Measurements from ENCODE around the gene LTBP1.

LTBP1 gene

DNA sequence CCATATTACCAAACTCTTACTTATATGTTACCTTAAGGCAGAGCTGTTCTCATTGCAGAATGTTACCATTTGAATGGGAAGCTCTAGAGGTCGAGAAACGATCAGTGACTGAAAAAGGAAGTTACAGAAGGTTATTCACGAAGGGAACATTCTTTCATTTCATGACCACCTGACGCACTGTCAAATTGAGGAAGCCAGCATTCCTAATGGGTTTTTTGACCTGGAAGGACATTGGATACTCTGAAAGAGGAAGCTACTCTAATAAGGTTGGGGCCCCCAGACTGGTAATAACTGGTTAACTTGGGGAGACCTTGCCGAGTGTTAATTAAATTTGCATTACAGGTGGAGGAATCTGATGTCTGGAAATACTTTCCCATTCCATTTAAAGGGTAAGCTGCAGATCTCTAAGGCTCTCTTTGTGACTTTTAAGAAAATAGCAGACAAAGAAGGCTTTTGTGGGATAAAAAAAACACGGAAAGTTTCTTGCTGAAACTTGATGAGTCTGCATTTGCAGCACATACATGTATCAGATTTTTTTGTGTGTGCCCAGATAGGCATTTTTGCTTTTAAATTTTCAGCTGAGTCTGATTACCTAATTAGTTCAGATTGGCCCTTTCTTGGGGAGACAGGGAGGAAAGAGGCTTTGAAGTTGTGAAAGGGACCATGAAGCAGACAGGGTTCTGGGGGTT, 137.1 kb downstream of the LTBP1 start:
- DNase-seq (ENCODE audit: low read depth): no peak

DNA sequence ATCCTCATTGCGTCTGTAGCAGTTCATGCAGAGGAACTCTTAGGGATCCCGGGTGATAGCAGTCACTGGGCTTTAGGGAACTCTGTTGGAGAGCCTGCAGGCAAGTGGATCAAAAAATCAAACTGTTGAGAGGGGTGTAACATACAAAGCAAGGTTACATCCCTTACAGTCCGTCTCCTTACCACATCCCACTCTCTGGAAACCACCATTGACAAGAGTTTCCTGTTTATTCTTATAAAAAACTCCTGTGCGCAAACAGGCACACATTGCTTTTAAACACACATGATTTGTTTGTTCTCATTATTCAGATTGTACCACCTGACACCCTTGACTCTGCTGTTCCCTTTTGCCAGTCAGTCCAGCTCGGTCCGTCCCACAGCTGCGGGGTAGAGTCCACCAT, 137.7 kb downstream of the LTBP1 start:
- no peak for DNase-seq (ENCODE audit: low read depth)

- DNase-seq (ENCODE audit: low read depth): peak; percentile 7
Observed at GRCh38 chr2:33085646-33086045, 138.9 kb downstream of the LTBP1 start.

DNA sequence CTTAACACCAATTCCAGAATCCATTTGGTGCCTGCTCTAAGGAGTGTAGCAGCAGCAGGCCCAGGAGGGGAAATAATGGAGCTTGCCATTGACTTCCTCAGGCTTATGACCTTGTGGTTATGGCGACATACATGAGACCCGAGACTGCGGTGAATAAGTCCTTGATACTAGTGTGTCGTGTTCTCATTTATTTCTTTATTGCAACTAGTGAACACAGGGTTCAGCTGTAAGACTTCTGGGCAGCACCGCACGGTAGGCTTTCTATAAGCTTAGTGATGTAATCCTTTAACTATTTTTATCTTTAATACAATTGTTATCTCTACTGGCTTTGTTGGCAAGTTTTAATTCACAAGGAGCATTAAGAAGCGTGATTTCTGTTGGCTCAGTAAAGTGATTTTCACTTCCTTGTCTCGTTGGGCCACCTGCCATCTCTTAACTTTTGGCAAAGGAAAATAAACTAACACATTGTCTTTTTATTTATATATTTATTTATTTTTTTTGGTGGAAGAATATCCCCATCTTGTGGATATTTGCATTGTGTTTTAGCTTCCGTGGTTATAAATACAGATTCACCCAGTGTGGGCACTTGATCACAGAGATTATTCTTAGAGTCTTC, 139.8 kb downstream of the LTBP1 start:
- DNase-seq (ENCODE audit: low read depth): no peak

- DNase-seq (ENCODE audit: low read depth): no peak
Observed at GRCh38 chr2:33090553-33091134, 143.9 kb downstream of the LTBP1 start.

GRCh38 chr2:33091541-33092123, 144.9 kb downstream of the LTBP1 start:
- peak; percentile 34 for DNase-seq (ENCODE audit: low read depth)

GRCh38 chr2:33093283-33093993, 146.7 kb downstream of the LTBP1 start:
- no peak for DNase-seq (ENCODE audit: low read depth)

GRCh38 chr2:33094303-33094702, 147.6 kb downstream of the LTBP1 start:
- DNase-seq (ENCODE audit: low read depth): no peak

DNA sequence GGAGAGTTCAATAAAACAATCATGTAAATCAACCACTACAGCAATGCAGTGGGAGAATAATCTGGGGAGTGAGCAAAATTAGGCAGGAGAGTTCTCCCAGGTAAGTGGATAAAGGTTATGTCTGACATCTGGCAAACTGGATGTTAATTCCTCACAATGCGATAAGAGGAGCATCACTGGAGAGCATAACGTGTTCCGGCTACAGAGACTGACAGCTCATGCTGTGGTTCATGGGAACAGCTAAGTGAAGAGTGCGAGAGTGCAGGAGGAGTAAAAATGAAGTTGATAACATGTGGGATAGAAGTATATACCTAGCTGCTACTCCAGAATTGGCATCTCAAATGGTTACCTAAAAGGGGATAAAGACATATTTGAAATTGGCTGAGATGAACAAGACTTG, 153.2 kb downstream of the LTBP1 start:
- no peak for DNase-seq (ENCODE audit: low read depth)

GRCh38 chr2:33100921-33101320, 154.2 kb downstream of the LTBP1 start:
- DNase-seq (ENCODE audit: low read depth): no peak

- peak; percentile 33 for DNase-seq (ENCODE audit: low read depth)
Observed at GRCh38 chr2:33104052-33104623, 157.4 kb downstream of the LTBP1 start.

DNA sequence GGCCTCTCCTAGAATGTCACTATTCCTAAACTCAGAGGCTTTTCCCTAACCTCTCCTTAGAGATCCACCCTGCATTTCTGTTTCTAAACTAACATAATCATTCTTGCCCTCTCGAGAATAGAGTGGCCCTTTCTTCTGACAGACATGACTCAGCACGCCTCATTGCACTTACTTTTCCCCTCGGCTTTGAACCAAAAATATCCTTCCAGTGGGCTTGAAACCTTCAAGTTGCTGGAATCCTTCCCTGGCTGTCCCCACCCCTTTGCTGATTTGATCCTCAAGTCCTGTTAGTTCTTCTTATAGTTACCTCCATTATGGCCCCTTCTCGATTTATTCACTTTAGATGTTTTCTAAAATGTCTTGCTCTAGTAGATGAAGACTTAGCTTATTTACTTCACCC, 158.0 kb downstream of the LTBP1 start:
- no peak for DNase-seq (ENCODE audit: low read depth)

- peak; percentile 28 for DNase-seq (ENCODE audit: low read depth)
Observed at GRCh38 chr2:33106115-33106514, 159.4 kb downstream of the LTBP1 start.

DNA sequence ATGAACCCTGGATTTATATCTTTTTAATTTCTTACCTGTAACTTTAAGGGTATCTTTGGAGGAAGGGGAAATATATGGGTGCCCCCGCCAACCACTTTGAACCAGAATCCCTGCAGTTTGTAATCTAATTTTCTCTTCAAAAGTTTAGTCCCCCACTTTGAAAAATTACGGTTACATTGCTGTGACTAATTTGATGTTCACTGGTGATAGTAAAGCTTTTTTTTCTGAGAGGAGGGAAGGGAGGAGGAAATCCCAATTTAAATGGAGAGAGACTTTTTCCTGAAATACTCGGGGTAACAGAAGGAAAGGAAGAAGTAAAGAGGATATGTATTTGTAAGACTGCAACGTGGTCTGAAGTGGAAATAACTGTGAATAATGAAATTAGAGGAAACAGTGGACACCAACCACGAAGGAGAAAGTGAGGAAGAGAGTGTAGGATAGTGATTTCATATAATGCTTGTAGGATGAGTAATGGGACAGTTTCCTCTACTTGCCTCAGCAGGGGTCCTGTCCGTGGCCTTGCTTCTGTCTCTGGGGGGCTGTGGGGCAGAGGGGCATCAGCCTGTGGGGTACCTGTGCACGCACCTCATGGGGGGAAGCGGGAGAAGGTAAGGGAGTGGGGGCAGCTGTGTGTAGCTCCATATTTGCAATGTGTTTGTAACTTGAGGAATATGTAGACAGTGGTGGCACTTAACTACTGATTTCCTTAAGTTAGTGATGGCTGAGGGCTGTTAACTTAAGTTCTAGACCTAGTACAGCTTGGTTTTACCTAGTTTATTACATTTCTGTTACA, 161.1 kb downstream of the LTBP1 start:
- no peak for DNase-seq (ENCODE audit: low read depth)

- DNase-seq (ENCODE audit: low read depth): peak; percentile 38
Observed at GRCh38 chr2:33108483-33109443, 162.0 kb downstream of the LTBP1 start.

DNA sequence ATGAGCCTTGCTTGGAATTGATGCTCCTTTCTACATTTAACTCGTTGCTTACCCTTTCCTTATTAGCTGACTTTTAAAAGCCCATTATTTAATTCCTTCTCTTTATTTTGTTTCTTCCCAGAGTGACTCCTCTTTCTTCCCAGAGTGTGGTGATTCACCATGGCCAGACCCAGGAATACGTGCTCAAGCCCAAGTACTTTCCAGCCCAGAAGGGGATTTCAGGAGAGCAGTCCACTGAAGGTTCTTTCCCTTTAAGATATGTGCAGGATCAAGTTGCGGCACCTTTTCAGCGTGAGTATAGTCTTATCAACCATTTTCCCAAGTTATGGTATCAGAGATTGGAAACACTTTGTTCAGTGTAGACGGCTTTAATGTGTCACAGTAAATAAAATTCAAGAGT, 163.7 kb downstream of the LTBP1 start:
- no peak for DNase-seq (ENCODE audit: low read depth)

DNA sequence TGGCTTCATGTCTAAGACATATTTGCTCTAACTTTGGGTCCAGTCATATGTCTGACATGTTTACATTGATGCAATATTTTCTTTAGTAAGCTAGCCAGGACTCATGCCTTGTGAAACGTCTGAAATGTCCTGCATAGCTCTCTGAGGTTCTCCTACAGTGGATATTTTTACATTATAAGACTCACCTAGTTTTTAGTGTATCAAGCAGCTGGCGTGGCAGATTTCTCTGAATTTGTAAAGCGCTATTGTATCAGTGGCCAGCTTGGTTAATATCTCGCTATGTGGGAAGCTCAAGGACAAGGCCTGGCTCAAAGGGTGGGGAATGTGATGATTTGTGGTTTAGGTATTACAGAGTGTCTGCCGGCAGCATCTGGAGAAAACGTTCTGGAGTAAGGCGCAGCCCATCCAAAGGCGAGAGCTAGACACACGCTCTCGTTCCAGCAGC, 164.3 kb downstream of the LTBP1 start:
- peak; percentile 64 for DNase-seq (ENCODE audit: low read depth)

GRCh38 chr2:33115196-33115595, 168.4 kb downstream of the LTBP1 start:
- no peak for DNase-seq (ENCODE audit: low read depth)

- DNase-seq (ENCODE audit: low read depth): no peak
Observed at GRCh38 chr2:33115728-33116127, 169.0 kb downstream of the LTBP1 start.

DNA sequence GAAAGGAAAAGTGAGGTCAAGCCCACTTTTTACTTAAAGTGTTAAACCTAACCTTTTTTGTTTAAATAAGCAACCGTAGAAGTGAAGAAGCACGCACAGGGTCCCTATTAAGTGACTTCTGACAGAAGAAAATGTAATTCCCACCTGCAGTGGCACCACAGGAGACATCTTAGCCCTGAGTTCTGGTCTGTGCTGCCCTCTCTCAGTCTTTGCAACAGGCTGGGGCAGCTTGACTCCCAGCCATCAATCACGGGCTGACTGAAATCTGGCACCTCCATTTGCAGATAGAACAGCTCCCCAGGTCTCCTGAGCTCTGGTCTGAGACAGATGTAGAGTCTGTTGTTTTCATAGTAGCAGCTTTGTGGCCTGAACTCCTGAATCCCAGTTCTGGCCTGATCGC, 170.0 kb downstream of the LTBP1 start:
- no peak for DNase-seq (ENCODE audit: low read depth)
